ENCODE measurements around the gene RAX2.

GRCh38 chr19:3769494-3769893, 2.5 kb downstream of the RAX2 start:
- TF ChIP-seq EP300 (IDR thresholded peaks at IDR 0.05) (no peak), POLR2A (IDR thresholded peaks at IDR 0.05; ENCODE audit: low read depth) (no peak), POLR2AphosphoS5 (IDR thresholded peaks at IDR 0.05) (no peak)
- TF ChIP-seq, protein P1, sequence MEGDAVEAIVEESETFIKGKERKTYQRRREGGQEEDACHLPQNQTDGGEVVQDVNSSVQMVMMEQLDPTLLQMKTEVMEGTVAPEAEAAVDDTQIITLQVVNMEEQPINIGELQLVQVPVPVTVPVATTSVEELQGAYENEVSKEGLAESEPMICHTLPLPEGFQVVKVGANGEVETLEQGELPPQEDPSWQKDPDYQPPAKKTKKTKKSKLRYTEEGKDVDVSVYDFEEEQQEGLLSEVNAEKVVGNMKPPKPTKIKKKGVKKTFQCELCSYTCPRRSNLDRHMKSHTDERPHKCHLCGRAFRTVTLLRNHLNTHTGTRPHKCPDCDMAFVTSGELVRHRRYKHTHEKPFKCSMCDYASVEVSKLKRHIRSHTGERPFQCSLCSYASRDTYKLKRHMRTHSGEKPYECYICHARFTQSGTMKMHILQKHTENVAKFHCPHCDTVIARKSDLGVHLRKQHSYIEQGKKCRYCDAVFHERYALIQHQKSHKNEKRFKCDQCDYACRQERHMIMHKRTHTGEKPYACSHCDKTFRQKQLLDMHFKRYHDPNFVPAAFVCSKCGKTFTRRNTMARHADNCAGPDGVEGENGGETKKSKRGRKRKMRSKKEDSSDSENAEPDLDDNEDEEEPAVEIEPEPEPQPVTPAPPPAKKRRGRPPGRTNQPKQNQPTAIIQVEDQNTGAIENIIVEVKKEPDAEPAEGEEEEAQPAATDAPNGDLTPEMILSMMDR (IDR thresholded peaks at IDR 0.05) = no peak
